Measurements from ENCODE around the gene DAZAP2. TPM values are rescaled to one million over a fixed set of nuclear protein-coding genes. Genes with fewer than 3 reads are reported as not detected.

DAZAP2 gene
- polyA plus RNA-seq, 2 of the 4 experiments (the other 2 are of a cell fraction): 304 to 375 TPM

DNA sequence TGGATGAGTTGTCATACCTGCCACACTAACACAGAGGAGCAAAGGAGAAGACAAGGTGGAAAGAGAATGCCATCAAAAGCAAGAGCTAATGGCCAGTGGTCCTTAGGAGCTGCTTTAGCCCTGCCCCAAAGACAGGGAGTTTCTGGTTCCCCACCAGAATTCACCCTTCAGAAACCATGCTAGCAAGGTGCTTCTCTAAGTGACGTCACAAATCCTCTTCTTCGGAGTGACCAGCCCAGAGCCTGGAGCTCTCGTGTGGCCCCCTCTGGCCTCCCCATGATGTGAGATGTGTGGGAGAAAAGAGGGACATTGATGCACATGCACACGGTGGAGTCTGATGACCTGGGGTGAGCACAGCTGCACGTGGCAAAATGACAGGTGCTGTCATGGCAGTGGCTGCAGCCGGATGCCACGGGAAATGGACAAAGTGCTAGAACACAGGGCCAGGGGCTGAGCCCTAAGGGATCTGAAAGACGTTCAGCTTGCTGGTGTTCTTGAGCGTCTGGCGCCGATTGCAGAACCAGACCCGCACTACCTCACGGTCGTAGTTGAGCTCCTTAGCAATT is 48.8 kb upstream of the DAZAP2 start:
- no peak for ATAC-seq
- Histone ChIP-seq H3K4me1 (no peaks in the 10 kb centered on the region), H3K27ac (no peak overlapping the region), H3K9me3 (no peaks in the 10 kb centered on the region), H3K4me2 (no peak overlapping the region), H3K4me3 (no peak overlapping the region)
- WGBS (ENCODE audit: missing lambda C conversion rate): 76% methylated on average over 14 of the region's 14 CpGs
- FAIRE-seq: no peak
- no peak for DNase-seq (ENCODE audit: low read depth in 1 of 2, low spot score in 1 of 2)
- CTCF ChIA-PET: no interaction called here
- POLR2A ChIA-PET: no interaction called here
- TF ChIP-seq NR3C1 (IDR thresholded peaks at IDR 0.05): no peak
- TF ChIP-seq MAFK (IDR thresholded peaks at IDR 0.05; ENCODE audit: partially characterized antibody): no peak
- TF ChIP-seq BHLHE40 (IDR thresholded peaks at IDR 0.05; ENCODE audit: low read depth, low read length): no peak
- no peak for TF ChIP-seq NFE2L2 (conservative IDR thresholded peaks at IDR 0.05; ENCODE audit: low read length)
- no peak for TF ChIP-seq EP300 (IDR thresholded peaks at IDR 0.05)
- TF ChIP-seq CHD2 (IDR thresholded peaks at IDR 0.05; ENCODE audit: low read length, partially characterized antibody): no peak

DNA sequence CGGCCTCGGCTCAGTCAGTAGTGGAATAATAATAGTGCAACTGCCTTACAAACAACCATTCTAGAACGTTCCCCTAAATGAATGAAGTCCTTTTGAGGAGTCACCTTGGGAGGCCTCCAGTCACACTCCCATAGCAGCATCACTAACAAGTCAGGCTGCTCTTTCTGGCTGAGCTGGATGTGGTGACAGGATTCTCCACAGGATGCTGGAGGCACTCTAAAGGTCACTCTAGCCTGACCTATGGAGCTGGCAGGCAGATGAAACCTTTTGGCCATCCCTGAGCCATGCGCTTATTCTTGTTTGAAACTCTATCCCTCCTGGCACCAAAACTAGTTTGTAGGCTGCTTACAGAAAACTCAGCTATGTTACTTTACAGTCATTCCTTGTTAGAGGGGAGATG is 47.8 kb upstream of the DAZAP2 start:
- Histone ChIP-seq H3K4me1 (no peaks in the 10 kb centered on the region), H3K27ac (no peak overlapping the region), H3K4me2 (no peak overlapping the region), H3K9me3 (no peaks in the 10 kb centered on the region), H3K4me3 (no peak overlapping the region)
- TF ChIP-seq FOSL2 (IDR thresholded peaks at IDR 0.05): no peak
- TF ChIP-seq FOSL2 (CRISPR knock-in tag; IDR thresholded peaks at IDR 0.05): no peak
- TF ChIP-seq, protein P1, sequence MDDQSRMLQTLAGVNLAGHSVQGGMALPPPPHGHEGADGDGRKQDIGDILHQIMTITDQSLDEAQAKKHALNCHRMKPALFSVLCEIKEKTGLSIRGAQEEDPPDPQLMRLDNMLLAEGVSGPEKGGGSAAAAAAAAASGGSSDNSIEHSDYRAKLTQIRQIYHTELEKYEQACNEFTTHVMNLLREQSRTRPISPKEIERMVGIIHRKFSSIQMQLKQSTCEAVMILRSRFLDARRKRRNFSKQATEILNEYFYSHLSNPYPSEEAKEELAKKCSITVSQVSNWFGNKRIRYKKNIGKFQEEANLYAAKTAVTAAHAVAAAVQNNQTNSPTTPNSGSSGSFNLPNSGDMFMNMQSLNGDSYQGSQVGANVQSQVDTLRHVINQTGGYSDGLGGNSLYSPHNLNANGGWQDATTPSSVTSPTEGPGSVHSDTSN (IDR thresholded peaks at IDR 0.05): no peak
- TF ChIP-seq CHD2 (IDR thresholded peaks at IDR 0.05; ENCODE audit: low read length, partially characterized antibody): no peak
- no peak for TF ChIP-seq KDM1A (IDR thresholded peaks at IDR 0.05; ENCODE audit: low read depth)
- no peak for TF ChIP-seq ZSCAN20 (CRISPR knock-in tag; IDR thresholded peaks at IDR 0.05)
- TF ChIP-seq EP300 (IDR thresholded peaks at IDR 0.05): no peak
- TF ChIP-seq NFE2L2 (conservative IDR thresholded peaks at IDR 0.05; ENCODE audit: low read length): no peak
- no peak for TF ChIP-seq POLR2AphosphoS2 (conservative IDR thresholded peaks at IDR 0.05; ENCODE audit: low read length)
- TF ChIP-seq, protein P2, sequence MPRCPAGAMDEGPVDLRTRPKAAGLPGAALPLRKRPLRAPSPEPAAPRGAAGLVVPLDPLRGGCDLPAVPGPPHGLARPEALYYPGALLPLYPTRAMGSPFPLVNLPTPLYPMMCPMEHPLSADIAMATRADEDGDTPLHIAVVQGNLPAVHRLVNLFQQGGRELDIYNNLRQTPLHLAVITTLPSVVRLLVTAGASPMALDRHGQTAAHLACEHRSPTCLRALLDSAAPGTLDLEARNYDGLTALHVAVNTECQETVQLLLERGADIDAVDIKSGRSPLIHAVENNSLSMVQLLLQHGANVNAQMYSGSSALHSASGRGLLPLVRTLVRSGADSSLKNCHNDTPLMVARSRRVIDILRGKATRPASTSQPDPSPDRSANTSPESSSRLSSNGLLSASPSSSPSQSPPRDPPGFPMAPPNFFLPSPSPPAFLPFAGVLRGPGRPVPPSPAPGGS (IDR thresholded peaks at IDR 0.05): no peak
- no peak for TF ChIP-seq RNF2 (IDR thresholded peaks at IDR 0.05; ENCODE audit: borderline replicate concordance, low read depth)
- TF ChIP-seq JUN (IDR thresholded peaks at IDR 0.05): no peak
- TF ChIP-seq TFCP2L1 (CRISPR knock-in tag; IDR thresholded peaks at IDR 0.05): no peak
- no peak for TF ChIP-seq FOSB (CRISPR knock-in tag; IDR thresholded peaks at IDR 0.05)
- TF ChIP-seq EHMT2 (IDR thresholded peaks at IDR 0.05; ENCODE audit: low read depth): no peak
- no peak for TF ChIP-seq GATA3 (IDR thresholded peaks at IDR 0.05; ENCODE audit: borderline replicate concordance)
- TF ChIP-seq EHF (CRISPR knock-in tag; IDR thresholded peaks at IDR 0.05): no peak
- TF ChIP-seq SMC3 (IDR thresholded peaks at IDR 0.05): no peak
- no peak for TF ChIP-seq JUNB (IDR thresholded peaks at IDR 0.05)
- TF ChIP-seq CEBPB (IDR thresholded peaks at IDR 0.05): no peak
- no peak for ATAC-seq
- ChIA-PET POLR2A (no interaction called here), CTCF (no interaction called here)
- FAIRE-seq: no peak
- 72% methylated on average over 4 of the region's 4 CpGs for WGBS (ENCODE audit: missing lambda C conversion rate)
- DNase-seq (ENCODE audit: low read depth in 1 of 2, low spot score in 1 of 2): no peak

DNA sequence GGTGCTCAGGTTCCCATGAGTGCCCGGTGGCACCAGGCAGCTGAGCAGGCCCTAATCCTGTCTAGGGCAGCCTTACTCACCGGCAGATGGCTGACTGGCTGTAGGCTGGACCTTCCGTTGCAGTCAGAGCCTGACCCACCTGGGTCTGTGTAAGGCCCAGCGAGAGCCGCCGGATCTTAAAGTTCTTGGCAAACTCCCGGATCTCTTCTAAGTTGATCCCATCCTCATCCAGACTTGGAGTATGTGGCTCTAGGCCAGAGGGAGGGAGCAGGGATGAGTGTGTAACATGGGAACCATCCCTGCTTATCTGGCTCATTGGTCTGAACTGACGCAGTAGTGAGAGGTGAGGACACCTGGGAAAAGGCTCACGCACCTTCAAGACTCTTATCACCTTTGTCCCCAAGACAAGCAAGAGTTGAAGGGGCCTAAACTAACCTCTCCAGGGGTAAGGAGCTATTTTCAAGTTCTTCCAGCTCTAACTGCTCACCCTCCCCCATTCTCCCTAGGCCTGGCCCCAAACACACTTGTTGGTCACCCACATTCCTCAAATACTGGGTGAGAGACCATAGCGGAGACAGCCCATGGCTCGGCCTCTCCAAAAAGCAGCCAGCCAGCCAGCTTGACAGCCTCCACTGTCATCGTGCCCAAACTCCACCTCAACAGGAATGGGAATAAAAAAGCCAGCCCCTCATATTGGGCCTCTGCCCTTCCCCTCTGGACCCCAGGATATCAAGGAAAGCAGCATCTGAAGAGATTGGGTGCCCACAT is 46.9 kb upstream of the DAZAP2 start:
- ATAC-seq (no peak; a peak in 1 of 6 replicates), FAIRE-seq (no peak), DNase-seq (ENCODE audit: low read depth in 1 of 2, low spot score in 1 of 2) (no peak)
- whole genome bisulfite sequencing (ENCODE audit: missing lambda C conversion rate): 85% methylated on average over 12 of the region's 12 CpGs
- no peak overlapping the region for H3K4me3 ChIP-seq
- no peak overlapping the region for H3K27ac ChIP-seq
- no peaks in the 10 kb centered on the region for H3K4me1 ChIP-seq
- POLR2A ChIA-PET: no interaction called here
- CTCF ChIA-PET: no interaction called here
- TF ChIP-seq ZSCAN20 (CRISPR knock-in tag; IDR thresholded peaks at IDR 0.05): no peak
- H3K9me3 ChIP-seq: no peaks in the 10 kb centered on the region
- H3K4me2 ChIP-seq: no peak overlapping the region
